HepG2 (cell line): Measurements from ENCODE around the gene MRPL27. TPM values are rescaled to one million over a fixed set of nuclear protein-coding genes. Genes with fewer than 3 reads are reported as not detected.

Source experiments
- ATF7-NPFF ChIP-seq: sonication (generic); formaldehyde crosslinking; IDR thresholded peaks from 2 replicates; pipeline ENCODE4 v1.8.1; 2023; ENCODE audit warnings: mild to moderate bottlenecking, low read depth, missing genetic modification reagents, moderate library complexity
- ELF4 ChIP-seq: sonication (generic); formaldehyde crosslinking; IDR thresholded peaks from 2 replicates; pipeline ENCODE4 v1.5.0; 2020; ENCODE audit warnings: missing genetic modification reagents, mild to moderate bottlenecking, moderate library complexity, borderline replicate concordance
- GFI1 ChIP-seq: sonication (generic); formaldehyde crosslinking; IDR thresholded peaks from 2 replicates; pipeline ENCODE4 v1.5.0; 2020; ENCODE audit warnings: missing genetic modification reagents, mild to moderate bottlenecking, borderline replicate concordance
- IRF1 ChIP-seq: sonication (generic); formaldehyde crosslinking; IDR thresholded peaks from 2 replicates; pipeline ENCODE4 v1.4.0; 2020; ENCODE audit warnings: low read depth, mild to moderate bottlenecking, missing genetic modification reagents
- JUND ChIP-seq: sonication (generic); formaldehyde crosslinking; IDR thresholded peaks from 2 replicates; pipeline ENCODE4 v1.8.0; 2022; ENCODE audit warnings: mild to moderate bottlenecking, missing genetic modification reagents
- KDM6A ChIP-seq: IDR thresholded peaks from 2 replicates; pipeline ENCODE4 v1.6.1; 2016; ENCODE audit warnings: low read depth
- POLR2AphosphoS2 ChIP-seq: IDR thresholded peaks from 2 replicates; pipeline ENCODE4 v1.6.1; 2011; ENCODE audit warnings: low read depth, low read length, improper control_type of control experiment
- SNAPC2 ChIP-seq: sonication (generic); formaldehyde crosslinking; IDR thresholded peaks from 2 replicates; pipeline ENCODE4 v1.8.1; 2022; ENCODE audit warnings: mild to moderate bottlenecking, missing genetic modification reagents
- SRSF9 ChIP-seq: fragments of 200-400 bp; formaldehyde crosslinking; IDR thresholded peaks from 2 replicates; pipeline ENCODE4 v1.6.1; 2018; ENCODE audit warnings: borderline replicate concordance, mild to moderate bottlenecking, low read depth, low read length; ENCODE audit not compliant: insufficient read depth, poor library complexity, severe bottlenecking
- WIZ ChIP-seq: sonication (generic); formaldehyde crosslinking; IDR thresholded peaks from 2 replicates; pipeline ENCODE4 v1.5.1; 2020; ENCODE audit warnings: mild to moderate bottlenecking, missing genetic modification reagents
- ZBTB7A ChIP-seq: sonication (generic); formaldehyde crosslinking; IDR thresholded peaks from 2 replicates; pipeline ENCODE4 v1.8.0; 2022; ENCODE audit warnings: mild to moderate bottlenecking, missing genetic modification reagents
- ZMYM3 ChIP-seq: sonication (generic); formaldehyde crosslinking; IDR thresholded peaks from 2 replicates; pipeline ENCODE4 v1.5.1; 2020; ENCODE audit warnings: mild to moderate bottlenecking, missing genetic modification reagents
- ZNF18 ChIP-seq: sonication (generic); formaldehyde crosslinking; IDR thresholded peaks from 2 replicates; pipeline ENCODE4 v1.8.0; 2022; ENCODE audit warnings: mild to moderate bottlenecking, missing genetic modification reagents; ENCODE audit not compliant: insufficient replicate concordance
- ZNF792 ChIP-seq: IDR thresholded peaks from 2 replicates; pipeline ENCODE4 v1.6.1; 2016
- ZSCAN29 ChIP-seq: sonication (generic); formaldehyde crosslinking; conservative IDR thresholded peaks from 2 replicates; pipeline ENCODE4 v1.4.0; 2020; ENCODE audit warnings: mild to moderate bottlenecking, missing genetic modification reagents
- polyA plus RNA-seq, 8 experiments: library from polyadenylated mRNA; depleted of rRNA in 3 of 8; stranded (reverse) in 7 of 8; unstranded in 1 of 8; fragments of >200 nt; fragmentation: Illumina TruSeq in 4 of 8; extraction: Trizol in 4 of 8; gene quantifications; 2 replicates each; pipeline versions ENCODE4 v1.2.1 to v1.2.3, GENCODE V29; 2011 to 2016; ENCODE audit warnings: low read depth in 4 of 8, missing spikeins in 1 of 8, mixed read lengths in 1 of 8; ENCODE audit not compliant: insufficient read depth in 1 of 8
- total RNA-seq, 5 experiments: library from RNA; depleted of rRNA; stranded (reverse); fragments of >200 nt; fragmentation: Illumina TruSeq; extraction: Trizol; gene quantifications; 2 replicates each; pipeline ENCODE4 v1.2.3, GENCODE V29; 2016; ENCODE audit warnings: low read depth in 1 of 5
- TF ChIP-seq, protein P1 (sequence below): sonication (generic); formaldehyde crosslinking; IDR thresholded peaks from 2 replicates; pipeline ENCODE4 v1.8.0; 2022; ENCODE audit warnings: missing genetic modification reagents, mild to moderate bottlenecking, moderate library complexity, borderline replicate concordance
- TF ChIP-seq, protein P2 (sequence below): fragments of 450-650 bp; IDR thresholded peaks from 2 replicates; pipeline ENCODE4 v1.6.1; 2017
- TF ChIP-seq, protein P3 (sequence below): IDR thresholded peaks from 2 replicates; pipeline ENCODE4 v1.6.1; 2016
- TF ChIP-seq, protein P4 (sequence below): sonication (generic); formaldehyde crosslinking; IDR thresholded peaks from 2 replicates; pipeline ENCODE4 v1.4.0; 2020; ENCODE audit warnings: mild to moderate bottlenecking, low read depth, missing genetic modification reagents
- TF ChIP-seq, protein P5 (sequence below): sonication (generic); formaldehyde crosslinking; IDR thresholded peaks from 2 replicates; pipeline ENCODE4 v1.8.0; 2022; ENCODE audit warnings: missing genetic modification reagents, low read depth, mild to moderate bottlenecking, borderline replicate concordance

The MRPL27 gene
- total and polyA plus RNA-seq, 2 of the 13 experiments (the other 11 are each of a cell fraction or from before 2014, with no cell fraction given), result 137 to 217 TPM

GRCh38 chr17:50345432-50346312 lies 27.3 kb downstream of the MRPL27 start, which contains the start of gene XYLT2 (continued):
- TF ChIP-seq, protein P1, sequence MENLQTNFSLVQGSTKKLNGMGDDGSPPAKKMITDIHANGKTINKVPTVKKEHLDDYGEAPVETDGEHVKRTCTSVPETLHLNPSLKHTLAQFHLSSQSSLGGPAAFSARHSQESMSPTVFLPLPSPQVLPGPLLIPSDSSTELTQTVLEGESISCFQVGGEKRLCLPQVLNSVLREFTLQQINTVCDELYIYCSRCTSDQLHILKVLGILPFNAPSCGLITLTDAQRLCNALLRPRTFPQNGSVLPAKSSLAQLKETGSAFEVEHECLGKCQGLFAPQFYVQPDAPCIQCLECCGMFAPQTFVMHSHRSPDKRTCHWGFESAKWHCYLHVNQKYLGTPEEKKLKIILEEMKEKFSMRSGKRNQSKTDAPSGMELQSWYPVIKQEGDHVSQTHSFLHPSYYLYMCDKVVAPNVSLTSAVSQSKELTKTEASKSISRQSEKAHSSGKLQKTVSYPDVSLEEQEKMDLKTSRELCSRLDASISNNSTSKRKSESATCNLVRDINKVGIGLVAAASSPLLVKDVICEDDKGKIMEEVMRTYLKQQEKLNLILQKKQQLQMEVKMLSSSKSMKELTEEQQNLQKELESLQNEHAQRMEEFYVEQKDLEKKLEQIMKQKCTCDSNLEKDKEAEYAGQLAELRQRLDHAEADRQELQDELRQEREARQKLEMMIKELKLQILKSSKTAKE (CRISPR knock-in tag), result no peak
- TF ChIP-seq, protein P2, sequence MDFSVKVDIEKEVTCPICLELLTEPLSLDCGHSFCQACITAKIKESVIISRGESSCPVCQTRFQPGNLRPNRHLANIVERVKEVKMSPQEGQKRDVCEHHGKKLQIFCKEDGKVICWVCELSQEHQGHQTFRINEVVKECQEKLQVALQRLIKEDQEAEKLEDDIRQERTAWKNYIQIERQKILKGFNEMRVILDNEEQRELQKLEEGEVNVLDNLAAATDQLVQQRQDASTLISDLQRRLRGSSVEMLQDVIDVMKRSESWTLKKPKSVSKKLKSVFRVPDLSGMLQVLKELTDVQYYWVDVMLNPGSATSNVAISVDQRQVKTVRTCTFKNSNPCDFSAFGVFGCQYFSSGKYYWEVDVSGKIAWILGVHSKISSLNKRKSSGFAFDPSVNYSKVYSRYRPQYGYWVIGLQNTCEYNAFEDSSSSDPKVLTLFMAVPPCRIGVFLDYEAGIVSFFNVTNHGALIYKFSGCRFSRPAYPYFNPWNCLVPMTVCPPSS, result no peak
- peak; percentile 88; the same call in 1 of the 2 replicates for TF ChIP-seq ATF7-NPFF (CRISPR knock-in tag)
- no peak for TF ChIP-seq SRSF9
- TF ChIP-seq SNAPC2, result no peak
- no peak for TF ChIP-seq WIZ
- TF ChIP-seq, protein P3, sequence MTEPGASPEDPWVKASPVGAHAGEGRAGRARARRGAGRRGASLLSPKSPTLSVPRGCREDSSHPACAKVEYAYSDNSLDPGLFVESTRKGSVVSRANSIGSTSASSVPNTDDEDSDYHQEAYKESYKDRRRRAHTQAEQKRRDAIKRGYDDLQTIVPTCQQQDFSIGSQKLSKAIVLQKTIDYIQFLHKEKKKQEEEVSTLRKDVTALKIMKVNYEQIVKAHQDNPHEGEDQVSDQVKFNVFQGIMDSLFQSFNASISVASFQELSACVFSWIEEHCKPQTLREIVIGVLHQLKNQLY (CRISPR knock-in tag), result no peak
- TF ChIP-seq JUND (CRISPR knock-in tag), result 0 out of 2 replicates have a peak, but pooled peaks have one; percentile 21
- TF ChIP-seq, protein P4, sequence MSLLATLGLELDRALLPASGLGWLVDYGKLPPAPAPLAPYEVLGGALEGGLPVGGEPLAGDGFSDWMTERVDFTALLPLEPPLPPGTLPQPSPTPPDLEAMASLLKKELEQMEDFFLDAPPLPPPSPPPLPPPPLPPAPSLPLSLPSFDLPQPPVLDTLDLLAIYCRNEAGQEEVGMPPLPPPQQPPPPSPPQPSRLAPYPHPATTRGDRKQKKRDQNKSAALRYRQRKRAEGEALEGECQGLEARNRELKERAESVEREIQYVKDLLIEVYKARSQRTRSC, result no peak
- TF ChIP-seq, protein P5, sequence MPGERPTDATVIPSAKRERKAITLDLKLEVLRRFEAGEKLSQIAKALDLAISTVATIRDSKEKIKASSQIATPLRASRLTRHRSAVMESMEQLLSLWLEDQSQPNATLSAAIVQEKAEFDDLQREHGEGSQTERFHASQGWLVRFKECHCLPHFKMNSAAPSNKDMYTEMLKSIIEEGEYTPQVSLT (CRISPR knock-in tag), result no peak
- no peak for TF ChIP-seq IRF1 (CRISPR knock-in tag)
- TF ChIP-seq ELF4, result no peak
- no peak; the same call in 1 of the 2 replicates for TF ChIP-seq ZNF792
- TF ChIP-seq ZNF18 (CRISPR knock-in tag), result no peak
- TF ChIP-seq POLR2AphosphoS2, result no peak
- peak; percentile 23; the same call in 1 of the 2 replicates for TF ChIP-seq GFI1 (CRISPR knock-in tag)
- 0 out of 2 replicates have a peak, but pooled peaks have one; percentile 7 for TF ChIP-seq ZBTB7A (CRISPR knock-in tag)
- TF ChIP-seq KDM6A (CRISPR knock-in tag), result no peak
- TF ChIP-seq ZSCAN29 (CRISPR knock-in tag), result no peak
- TF ChIP-seq ZMYM3, result peak; percentile 17; the same call in 1 of the 2 replicates
